Gastroesophageal sphincter (tissue), 3 donors: ENCODE data around the gene LINS1.

Experiments
- POLR2A ChIP-seq, 2 donors: fragments of 450-650 bp; IDR thresholded peaks; one replicate each; pipeline ENCODE4 v1.6.1; 2017; ENCODE audit warnings: antibody characterized with exemption in 2 of 2, mild to moderate bottlenecking in 2 of 2, moderate library complexity in 1 of 2
- TF ChIP-seq, protein P1 (sequence below), 4 experiments: fragments of 200-600 bp in 2 of 4; fragments of 450-650 bp in 2 of 4; sonication (generic) in 1 of 4; IDR thresholded peaks; one replicate each; pipeline ENCODE4 v1.5.1; 2017 to 2019; ENCODE audit warnings: antibody characterized with exemption in 4 of 4, mild to moderate bottlenecking in 2 of 4, moderate library complexity in 2 of 4

DNA sequence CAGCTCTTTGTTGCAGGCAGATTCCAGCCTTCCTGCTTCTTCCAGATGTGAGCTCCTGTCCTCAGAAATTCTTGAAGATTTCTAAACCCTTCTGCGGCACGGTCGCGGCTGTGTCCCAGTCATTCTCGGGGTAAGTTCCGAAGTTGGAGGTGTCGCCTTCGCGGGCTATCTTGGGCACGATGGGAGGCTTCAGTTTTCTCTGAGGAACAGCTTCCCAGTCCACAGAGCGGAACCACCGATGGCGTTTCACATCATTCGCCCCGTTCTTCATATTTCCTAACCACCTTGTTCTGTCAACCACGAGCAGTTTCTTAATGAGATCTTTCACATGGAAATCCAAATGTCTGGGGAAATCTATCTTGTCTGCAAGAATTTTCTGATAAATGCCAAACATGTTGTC lies 48.5 kb downstream of the LINS1 start:
- TF ChIP-seq, protein P1, sequence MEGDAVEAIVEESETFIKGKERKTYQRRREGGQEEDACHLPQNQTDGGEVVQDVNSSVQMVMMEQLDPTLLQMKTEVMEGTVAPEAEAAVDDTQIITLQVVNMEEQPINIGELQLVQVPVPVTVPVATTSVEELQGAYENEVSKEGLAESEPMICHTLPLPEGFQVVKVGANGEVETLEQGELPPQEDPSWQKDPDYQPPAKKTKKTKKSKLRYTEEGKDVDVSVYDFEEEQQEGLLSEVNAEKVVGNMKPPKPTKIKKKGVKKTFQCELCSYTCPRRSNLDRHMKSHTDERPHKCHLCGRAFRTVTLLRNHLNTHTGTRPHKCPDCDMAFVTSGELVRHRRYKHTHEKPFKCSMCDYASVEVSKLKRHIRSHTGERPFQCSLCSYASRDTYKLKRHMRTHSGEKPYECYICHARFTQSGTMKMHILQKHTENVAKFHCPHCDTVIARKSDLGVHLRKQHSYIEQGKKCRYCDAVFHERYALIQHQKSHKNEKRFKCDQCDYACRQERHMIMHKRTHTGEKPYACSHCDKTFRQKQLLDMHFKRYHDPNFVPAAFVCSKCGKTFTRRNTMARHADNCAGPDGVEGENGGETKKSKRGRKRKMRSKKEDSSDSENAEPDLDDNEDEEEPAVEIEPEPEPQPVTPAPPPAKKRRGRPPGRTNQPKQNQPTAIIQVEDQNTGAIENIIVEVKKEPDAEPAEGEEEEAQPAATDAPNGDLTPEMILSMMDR (IDR thresholded peaks at IDR 0.05), result no peak
- TF ChIP-seq POLR2A (IDR thresholded peaks at IDR 0.05), result no peak
